T-helper 2 cell treated with Interferon-gamma antibody and Interleukin-4, amounts not matched to agents 100 ng/mL and 5 ng/mL, for 36 hours (primary cell): Measurements from ENCODE around the gene LTBP2. TPM values are rescaled to one million over a fixed set of nuclear protein-coding genes. Genes with fewer than 3 reads are reported as not detected.

Source experiments
- intact Hi-C: fragments of 100-400 bp; cut with micrococcal nuclease; formaldehyde crosslinking; loops from one replicate; pipeline ENCODE4 v1.15.1; 2023
- total RNA-seq: library from RNA; stranded (reverse); gene quantifications from 2 replicates; pipeline ENCODE4 v1.2.3, GENCODE V29; 2022

Gene LTBP2
- total RNA-seq, 1 donor from 2014 or later, result 0.16 TPM

DNA sequence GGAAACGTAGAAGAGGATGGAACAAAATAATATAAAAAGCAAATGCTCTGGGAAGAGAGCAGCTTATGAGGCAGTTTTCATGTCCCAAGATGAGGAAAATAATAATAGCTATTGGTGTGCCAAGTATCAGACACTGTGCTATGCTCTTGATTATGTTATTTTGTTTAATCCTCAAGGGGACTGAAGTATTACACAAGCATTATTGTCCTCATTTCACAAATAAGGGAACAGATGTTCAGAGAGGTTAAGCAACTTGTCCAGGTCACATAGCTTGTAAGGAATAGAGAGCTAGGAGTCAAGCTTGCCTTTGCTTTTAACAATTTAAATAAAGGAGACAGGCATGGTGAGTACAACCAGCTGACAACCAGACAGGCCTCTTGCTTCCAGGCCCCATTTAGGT, 26.9 kb upstream of the LTBP2 start:
- intact Hi-C loops, result no loop called here

DNA sequence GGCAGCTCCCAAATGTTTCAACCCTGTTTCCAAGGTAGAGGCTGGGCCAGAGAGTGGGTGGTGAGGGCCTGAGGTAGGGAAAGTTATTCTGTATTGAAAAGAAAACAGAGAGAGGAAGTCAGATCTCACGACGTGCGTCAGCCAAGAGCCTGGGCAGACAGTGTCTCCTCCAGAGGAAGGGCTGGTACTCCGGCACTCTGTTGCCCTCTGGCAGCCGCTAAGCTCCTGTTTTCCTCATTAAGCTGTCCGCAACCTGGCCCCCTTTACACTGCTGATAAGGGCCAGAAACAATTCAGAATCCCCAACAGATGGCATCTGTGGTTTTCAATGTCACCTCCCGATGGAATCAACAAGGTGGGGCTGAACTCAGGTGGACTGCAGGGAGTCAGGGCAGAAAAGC, 26.0 kb upstream of the LTBP2 start:
- intact Hi-C loops, result no loop called here

DNA sequence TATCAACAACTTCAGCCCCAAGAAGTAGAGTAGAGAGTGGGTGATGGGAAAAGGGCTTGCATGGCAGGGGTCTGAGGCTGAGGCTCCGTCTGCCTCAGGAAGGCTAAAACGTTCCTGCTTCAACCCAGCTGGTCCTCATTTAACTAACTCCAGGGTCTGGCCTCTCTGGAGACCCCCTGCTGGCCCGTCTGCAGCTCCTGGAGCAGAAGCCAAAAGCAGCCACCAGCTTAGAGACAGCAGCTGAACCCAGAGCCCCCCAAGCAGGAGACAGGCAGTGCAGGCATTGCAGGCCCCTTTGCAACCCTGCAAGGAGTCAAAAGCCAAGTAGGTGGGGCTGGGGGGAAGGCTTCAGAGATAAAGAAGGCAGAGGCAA, 25.1 kb upstream of the LTBP2 start:
- intact Hi-C loops, result no loop called here

DNA sequence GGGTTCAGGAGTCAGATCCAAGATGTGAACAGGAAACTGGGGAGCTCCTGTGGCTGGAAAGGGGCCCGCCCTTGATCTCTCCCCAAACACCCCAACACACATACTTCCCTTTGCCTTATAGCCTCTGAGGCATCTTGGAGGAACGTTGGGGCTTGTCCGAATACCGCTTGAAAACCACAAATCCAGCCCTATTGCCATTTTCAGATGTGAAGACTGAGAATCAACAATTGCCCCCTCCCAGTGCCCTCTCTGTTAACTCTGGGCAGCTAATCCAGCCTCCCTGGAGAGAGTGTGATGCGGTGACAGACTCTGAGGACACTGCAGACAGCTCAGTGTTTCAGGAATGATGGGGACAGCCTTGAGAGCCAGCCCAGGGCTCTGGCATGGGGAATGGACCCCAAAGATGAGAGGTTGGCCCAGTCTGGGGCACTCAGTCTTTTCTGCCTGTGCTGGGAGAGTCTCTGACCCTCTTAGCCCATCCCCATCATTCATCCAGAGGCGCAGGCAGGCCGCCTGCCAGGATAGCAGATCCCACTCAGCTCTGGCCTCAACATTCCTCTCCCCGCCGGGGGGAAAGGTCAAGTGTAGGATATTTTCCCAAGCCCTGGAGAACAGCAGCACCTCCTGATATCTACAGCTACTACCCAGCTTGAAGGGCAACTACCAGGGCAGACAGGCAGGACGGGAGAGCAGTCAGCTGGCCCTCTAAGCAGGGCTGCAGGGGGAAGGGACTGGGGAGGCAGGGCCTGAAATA, 24.6 kb upstream of the LTBP2 start:
- intact Hi-C loops, result no loop called here

DNA sequence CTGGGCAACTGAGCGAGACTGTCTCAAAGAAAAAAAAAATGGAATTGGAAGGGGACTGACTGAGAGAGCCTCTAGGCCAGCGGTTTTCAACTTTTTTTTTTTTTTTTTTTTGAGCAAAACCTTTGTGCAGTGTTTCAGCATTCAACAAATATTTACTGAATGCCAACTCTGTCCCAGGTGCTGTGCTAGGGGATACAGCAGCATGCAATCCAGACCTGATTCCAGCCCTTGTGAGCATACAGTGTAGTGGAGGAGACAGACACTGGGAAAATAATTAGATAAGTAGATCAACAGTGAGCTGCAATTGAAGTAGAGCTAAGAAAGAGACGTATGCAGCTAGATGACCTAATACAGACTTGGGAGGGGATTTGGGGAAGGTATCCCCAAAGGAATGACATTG, 23.8 kb upstream of the LTBP2 start:
- intact Hi-C loops, result no loop called here

DNA sequence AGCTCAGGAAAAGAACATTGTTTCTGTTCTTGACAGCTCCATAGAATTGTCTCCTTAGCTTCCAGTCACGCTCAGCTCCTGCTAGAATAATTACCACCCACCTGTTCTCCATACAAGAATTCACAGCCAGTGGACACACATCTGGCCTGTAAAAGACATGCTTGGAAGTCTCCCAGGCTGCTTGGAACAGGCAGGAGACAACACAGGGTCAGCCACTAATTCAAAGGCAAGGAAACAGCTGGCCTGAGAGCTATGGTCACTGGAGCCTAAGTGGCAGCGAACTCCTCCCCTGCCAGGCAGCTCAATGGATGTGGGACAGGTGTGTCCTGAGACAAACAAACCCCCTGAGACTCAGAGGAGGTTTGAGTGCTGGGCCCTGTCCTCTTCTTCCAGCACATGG, 22.9 kb upstream of the LTBP2 start:
- intact Hi-C loops, result no loop called here

DNA sequence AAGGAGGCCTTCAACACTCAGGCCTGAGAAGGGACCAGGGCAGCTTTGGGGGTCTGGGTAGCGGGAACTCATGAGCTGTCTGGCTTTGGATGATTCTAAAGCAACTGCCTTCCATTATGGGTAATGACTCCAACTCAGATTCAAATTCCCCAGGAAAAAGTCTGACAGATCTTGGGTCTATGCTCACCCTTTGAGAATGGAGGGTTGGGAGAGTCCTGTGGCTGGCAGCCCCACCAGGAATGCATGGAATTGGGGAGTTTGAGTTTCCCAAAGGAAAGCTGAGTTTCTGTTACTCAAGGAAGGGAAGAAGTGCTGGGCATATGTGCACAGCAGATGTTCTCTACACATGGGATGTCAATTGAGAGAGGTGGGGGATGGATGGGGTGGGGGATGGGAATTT, 22.4 kb upstream of the LTBP2 start:
- intact Hi-C loops, result no loop called here

DNA sequence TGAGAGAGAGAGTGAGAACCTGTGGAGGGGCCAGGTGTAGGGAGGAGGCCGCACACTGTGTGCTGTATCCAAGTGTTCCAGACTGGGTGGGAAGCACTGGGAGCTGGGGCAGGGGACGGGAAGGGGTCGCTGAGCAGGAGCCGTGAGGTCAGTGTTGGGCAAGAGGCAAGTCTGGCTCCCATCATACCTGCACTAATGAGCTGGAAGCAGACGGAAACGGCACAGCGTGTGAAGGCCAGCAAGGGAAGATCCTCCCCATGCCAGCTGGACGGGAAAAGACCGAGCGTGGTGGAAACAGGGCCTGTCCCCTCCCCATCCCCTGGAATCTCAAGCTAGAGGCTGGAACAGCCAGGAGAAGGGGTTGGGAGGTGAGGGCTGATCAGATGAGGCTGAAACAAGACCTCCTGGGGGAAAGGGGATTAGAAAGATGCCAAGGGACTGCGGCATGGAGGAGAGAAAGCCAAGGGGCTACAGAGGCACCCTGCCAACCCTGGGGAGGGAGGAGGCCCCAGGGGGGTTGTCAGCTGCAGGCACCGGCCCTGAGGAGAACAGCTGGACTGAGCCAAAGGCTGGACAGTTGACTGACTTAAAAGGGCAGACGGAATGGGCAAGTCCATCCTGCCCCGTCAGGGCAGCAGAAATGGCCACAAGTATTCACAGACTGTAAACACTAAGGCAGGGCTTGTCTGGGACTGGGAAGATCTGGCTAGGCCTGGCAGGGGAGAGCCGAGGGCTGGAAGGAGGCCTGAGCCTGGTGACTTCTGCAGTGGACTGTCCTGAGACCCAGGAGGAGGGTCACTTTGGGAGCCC, 19.0 kb upstream of the LTBP2 start:
- intact Hi-C loops, result no loop called here

DNA sequence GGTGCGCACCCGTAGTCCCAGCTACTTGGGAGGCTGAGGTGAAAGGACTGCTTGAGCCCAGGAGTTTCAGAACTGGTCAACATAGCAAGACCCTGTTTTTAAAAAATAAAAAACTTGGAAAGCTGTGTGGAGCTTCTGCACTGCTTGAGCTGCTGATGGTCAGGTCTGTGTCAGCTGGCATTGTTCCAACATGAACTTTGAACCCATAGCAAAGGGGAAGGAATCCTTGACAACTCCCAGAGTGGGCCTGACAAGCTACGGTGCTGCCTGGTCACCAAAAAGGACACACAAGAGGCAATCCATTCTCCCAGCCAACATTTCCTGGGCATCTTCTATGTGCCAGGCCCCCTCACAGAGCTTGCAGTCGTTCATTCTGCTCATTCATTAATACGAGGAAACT, 16.4 kb upstream of the LTBP2 start:
- intact Hi-C loops, result no loop called here

DNA sequence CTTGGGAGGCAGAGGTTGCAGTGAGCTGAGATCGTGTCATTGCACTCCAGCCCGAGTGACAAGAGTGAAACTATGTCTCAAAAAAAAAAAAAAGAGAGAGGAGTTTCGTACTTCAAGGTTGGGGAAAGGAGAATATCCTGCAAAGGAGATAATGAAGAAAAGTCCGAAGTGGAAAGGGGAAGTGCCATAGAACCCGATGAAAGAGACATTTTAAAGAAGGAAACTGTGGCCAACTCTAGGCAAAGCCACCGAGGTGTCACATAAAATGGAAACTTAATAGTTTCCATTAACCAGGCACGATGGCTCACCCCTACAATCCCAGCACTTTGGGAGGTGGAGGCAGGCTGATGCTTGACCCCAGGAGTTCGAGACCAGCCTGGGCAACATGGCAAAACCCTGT, 15.0 kb upstream of the LTBP2 start:
- intact Hi-C loops, result no loop called here

DNA sequence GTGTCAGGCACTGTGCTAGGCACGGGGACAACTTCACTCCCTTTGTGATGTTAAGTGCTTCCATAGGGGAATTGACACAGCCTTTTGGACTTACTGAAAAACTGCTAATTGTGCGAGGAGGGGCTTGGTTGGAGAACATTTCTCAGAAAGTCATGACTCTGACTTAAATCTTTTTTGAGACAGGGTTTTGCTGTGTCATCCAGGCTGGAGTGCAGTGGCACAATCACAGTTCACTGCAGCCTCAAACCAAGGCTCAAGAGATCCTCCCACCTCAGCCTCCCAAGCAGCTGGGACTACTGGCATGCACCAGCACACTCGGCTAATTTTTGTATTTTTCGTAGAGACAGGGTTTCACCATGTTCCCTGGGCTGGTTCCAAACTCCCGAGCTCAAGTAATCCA, 10.2 kb upstream of the LTBP2 start:
- intact Hi-C loops, result no loop called here

DNA sequence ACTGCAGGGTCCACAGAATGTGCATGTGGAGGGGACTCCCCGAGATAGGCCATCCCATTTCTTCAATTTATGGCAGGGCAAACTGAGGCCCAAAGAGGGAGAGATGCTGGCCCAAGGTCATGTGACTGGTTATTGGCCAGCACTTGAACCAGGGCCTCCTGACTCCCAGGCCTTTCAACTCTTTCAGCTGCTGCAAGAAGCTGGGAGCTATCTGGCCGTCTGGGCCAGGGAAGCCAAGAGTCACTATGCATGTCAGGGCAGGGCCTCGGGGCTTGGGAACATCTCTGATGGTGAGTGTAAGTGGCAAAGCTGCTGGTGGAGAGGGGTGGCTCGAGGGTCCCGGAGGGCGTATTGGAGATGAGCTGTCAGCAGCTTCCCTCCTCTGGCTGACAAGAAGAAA, 9.5 kb upstream of the LTBP2 start:
- intact Hi-C loops, result no loop called here

DNA sequence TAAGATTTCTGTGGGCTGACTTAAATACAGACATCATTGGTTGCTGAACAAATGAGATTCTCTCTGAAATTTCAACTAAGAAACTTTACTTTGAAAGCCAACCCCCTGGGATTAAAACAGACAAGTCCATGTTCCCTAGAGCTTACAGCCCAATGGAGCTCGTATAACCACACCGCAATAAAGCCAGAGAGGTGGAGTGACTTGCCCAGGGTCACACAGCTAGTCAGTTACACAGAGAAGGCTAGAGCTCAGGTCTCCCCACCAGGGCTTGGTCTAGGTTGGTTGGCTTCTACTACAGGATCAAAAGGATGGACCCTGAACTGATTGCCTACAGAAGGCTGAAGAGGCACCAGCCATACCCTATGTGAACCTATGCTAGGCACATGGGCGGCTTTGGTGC, 8.9 kb upstream of the LTBP2 start:
- intact Hi-C loops, result no loop called here

DNA sequence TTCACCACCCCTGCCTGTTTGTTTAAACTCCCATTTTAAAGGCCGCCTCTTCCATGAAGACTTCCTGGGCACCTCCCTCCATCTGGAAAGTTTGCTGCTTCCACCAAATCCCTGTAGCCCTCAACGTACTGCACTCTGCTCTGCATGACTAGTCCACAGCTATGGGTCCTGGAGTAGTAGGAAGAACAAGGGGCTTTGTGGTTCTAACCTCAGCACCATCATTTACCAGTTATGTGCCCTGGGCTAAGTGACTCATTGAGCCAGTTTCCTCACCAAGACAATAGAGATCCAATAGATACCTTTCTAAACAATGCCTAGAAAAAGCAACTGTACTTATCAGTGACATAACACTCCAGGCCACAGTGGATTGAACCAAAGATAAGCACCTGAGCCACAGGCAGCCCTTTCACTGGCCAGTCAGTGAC, 8.5 kb upstream of the LTBP2 start:
- intact Hi-C loops, result no loop called here

DNA sequence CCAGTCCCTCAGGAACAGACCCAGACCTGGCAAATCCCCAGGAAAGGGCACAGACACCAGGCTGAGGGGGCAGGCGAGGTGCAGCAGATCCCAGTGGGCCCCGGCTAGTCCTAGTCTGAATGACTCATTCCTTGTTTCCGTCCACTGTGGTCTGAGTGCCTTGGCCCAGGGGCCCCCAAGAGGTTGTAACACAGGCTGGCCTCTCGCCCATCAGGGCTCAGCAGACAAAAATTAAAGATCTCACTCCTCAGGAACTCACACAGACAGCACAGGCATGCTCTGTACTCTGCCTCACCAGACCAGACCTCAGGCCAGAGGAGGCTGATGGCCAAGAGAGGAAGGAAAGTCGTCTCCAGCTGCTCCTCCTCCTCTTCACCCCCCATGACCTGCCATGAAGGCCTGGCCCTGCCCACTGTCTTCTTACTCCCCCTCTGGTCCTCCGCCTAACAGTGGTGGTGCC, 7.7 kb upstream of the LTBP2 start:
- intact Hi-C loops, result loop anchor here (2.0 kb wide), 2 partner anchors 93 to 143 kb away; partner anchors contain the start of genes AREL1, FCF1 and YLPM1

DNA sequence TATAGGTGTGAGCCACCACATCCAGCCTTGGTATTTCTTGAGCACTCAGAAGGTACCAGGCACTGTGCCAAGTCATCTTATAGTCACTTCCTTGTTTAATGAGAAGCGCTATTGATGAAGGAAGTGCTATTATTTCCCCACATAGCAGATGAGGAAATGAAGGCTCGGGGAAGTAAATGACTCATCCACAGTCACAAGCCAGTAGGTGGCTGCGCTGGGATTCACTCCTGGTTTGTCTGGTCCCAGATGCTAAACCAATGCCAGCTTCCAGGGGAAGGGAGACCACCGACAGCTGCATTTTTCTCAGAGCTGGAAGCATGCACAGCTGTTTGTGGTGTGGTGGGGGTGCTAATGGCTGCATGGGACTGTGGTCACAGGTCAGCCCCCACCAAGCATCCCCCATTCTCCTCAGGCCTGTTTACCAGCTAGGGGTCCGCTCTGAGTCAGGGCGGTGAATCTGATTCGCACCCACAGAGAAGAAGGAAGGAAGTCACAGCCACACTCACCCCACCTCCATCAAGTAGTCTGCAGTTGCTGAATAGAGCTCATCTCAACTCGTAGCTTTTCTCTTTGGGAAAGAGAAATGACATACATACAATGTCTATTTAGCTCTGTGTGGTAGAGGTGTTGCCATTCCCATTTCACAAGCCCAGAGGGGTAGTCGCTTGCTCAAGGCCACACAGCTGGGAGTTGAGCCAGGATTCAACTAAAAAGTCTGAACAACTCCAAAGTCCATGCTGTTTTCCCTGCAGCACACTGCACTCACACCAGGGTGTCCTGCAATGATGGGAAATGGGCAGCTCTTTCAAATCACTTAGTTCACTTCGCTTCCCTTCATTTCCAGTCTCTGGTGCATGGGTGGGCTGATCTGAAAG, 6.3 kb upstream of the LTBP2 start:
- intact Hi-C loops, result loop anchor here (2.0 kb wide), 2 partner anchors 94 to 144 kb away; partner anchors contain the start of genes AREL1, FCF1 and YLPM1

DNA sequence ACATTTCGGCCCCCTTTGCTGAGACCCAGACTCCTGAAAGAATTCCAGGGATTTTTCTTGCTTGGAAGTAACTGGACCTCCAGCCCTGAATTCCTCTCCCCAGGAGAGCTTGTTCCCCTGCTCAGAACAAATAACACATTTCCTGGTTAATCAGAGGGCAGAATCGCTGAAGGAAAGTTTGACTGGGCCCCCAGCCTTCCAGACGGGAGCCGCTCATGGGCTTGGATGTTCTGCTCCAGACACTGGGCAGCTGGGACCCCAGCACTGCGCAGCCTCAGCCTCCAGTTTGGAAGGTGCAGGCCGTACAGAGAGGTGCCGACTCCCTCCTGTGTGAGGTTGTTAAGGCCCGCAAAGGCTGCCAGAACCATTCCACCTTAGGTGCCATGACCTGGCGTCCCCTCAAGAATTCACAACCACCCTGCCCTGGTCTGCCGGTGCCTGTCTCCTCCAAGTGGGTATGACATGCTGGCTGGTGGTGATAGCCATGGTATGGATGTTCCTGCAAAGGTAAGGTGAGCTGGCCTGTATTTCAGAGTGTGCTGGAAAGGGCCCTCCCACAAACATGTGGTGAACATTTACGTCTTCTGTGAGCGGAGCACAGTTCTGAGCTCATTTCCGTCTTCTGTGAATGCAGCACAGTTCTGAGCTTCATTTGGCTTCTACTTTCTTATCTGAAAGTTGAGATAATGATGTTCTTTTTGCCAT, 5.1 kb upstream of the LTBP2 start:
- intact Hi-C loops, result no loop called here

DNA sequence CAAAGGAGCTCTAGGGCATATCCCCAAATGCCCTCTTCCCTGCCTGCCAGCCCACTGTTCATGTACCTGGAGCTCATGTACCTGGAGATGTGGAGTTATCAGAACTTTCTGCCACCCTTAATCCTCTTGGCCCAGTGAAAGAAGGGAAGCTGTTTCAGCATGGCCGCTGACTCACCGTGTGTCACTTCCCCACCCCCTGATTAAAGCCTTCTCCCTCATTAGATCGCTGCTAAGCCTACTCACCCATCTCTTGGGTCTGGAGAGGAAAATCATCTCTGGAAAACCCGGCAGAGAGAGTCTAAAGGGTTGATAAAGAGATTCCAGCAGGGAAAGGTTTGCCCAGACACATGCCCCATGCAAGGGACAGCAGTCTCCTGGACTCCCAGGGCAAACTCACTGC, 4.5 kb upstream of the LTBP2 start:
- intact Hi-C loops, result no loop called here

DNA sequence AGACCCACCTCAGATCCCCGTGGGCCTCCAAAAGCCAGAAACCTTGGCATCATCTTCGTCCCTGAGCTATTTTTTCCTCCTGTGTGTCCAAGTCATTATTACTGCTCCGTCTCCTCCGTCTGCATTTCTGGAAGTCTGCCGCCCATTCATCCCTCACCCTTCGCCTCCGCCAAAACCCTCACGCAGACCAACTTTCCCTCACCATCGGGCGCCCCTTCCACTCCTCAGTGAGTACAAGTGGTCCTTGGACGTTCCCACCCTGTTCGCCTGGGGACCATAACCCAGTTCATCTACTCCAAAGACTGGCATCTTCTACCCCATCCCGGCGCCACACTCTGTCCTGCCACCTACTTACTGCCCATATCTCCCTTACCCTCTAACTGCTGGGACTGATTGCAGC, 3.7 kb upstream of the LTBP2 start:
- intact Hi-C loops, result no loop called here

DNA sequence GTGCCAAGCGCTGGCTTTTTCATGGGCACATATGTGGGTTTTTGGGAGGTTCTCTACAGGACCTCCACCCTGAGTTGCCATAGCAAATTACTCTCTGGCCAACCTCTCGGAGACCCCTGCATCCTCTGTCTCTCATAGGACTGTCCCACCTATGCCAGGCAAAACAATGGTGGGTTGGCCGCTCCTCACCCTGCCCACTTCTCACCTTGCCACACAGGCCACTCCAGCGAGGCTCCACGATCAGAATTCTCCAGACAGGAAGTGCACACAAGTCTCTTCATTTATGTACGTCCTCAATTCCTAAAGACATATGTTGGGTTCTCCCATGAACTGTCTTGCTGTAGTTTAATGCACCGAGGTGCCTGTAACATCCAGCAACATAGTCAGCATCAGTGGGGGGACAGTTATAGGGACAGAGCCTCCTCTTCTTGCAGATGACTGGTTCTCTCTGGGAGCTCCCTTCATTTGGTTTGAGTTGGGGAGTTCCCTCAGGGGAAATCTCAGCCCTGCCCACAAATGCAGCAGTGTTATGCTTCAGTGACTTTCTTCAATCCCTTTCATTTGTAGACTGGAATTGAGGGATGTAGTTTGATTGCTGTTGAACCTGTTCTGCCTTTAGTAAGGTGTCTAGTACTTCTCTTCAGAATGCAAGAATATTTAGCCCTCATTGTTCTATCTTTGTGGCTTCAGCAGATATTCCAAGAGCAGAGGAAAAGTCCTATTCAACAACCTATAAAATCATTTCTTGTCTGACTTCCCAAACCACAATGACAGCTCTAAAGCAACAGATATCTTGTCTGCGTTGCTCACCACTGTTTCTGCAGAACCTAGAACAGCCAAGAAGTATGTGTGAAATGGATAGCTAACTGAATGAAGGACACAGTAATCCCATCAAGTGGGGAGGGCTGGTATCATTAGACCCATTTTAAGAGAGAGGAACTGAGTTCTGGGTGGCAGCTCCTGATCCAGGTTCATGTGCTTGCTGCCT, 2.8 kb upstream of the LTBP2 start:
- intact Hi-C loops, result loop anchor here (5.0 kb wide), 1 partner anchor 533 kb away; the partner anchor contains the start of genes ALDH6A1 and LIN52
